ENCODE data around the gene DNAJA3. TPM values are rescaled to one million over a fixed set of nuclear protein-coding genes. Genes with fewer than 3 reads are reported as not detected.
A peak's percentile ranks its signal among the peaks of the same experiment; 100 is the strongest.
"Not testable (repeated sequence)": the region's sequence is repeated elsewhere in the genome, so short reads cannot be mapped to it uniquely, and the experiment has no call there.

DNAJA3 gene
- total RNA-seq, 2 experiments from 2014 or later = 17.2 to 18.8 TPM

DNA sequence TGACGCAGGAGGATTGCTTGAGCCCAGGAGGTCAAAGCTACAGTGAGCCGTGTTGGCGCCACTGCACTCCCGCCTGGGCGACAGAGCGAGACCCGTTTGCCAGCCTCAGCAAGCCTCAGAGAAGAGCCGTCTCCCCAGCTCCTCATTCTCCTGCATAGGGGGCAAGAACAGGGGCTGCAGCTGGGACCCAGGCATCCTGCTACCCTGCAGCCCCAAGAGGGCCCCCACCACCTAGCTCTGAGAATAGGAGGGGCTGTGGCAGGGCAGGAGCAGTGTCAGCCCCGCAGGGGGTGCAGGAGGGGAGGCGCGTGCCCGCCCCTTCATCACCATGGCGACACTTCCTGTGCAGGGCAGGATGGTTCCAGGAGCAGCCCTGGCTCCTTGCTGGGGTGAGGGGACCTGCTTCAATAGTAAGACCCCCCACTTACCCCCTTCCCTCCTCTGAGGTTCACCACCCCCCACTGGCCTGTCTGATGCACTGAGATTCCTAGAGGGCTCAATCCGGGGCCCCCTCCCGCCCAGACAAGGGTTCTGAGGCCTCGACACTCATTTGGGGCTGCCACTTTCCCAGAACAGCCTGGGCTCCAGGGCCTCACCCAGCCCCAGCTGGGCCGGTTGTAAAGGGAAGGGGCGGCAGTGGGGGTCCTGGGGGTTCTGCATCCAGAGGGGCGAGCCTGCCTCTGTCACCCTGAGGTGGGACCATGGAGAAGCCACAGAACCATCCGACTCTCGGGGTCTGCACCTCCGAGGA is 33.9 kb upstream of the DNAJA3 start:
- Mint-ChIP-seq H3K9me3 (no peaks in the 10 kb centered on the region), H3K27me3 (no peaks in the 10 kb centered on the region), H3K36me3 (ENCODE audit: low read depth) (peaks cover 92% of the 10 kb centered on the region), H3K4me1 (ENCODE audit: low read depth) (peaks cover 5% of the 10 kb centered on the region), H3K27ac (peak overlapping the region; percentile 17), H3K4me3 (no peak overlapping the region)
- ATAC-seq (ENCODE audit: poor library complexity) = peak; percentile 21
- Histone ChIP-seq H3K9me3 (ENCODE audit: control insufficient read depth in 1 of 2, insufficient read depth in 1 of 2, low read length in 2 of 2) (no peaks in the 10 kb centered on the region), H3K27ac (ENCODE audit: low read depth in 1 of 2, low read length in 2 of 2) (no peak overlapping the region), H3K4me1 (ENCODE audit: insufficient read depth, low read length) (peaks cover 13% of the 10 kb centered on the region), H3K27me3 (ENCODE audit: control insufficient read depth in 1 of 2, insufficient read depth in 2 of 2, low read length in 2 of 2) (no peaks in the 10 kb centered on the region), H3K36me3 (ENCODE audit: insufficient read depth, low read length) (peaks cover 95% of the 10 kb centered on the region), H3K4me3 (ENCODE audit: low read length) (no peak overlapping the region)
- CTCF ChIA-PET = interaction anchor here (0.6 to 1.1 kb wide), 3 partner anchors 11 to 177 kb away, joined by 3 read pairs; no protein-coding TSS in a partner anchor
- TF ChIP-seq, protein P1, sequence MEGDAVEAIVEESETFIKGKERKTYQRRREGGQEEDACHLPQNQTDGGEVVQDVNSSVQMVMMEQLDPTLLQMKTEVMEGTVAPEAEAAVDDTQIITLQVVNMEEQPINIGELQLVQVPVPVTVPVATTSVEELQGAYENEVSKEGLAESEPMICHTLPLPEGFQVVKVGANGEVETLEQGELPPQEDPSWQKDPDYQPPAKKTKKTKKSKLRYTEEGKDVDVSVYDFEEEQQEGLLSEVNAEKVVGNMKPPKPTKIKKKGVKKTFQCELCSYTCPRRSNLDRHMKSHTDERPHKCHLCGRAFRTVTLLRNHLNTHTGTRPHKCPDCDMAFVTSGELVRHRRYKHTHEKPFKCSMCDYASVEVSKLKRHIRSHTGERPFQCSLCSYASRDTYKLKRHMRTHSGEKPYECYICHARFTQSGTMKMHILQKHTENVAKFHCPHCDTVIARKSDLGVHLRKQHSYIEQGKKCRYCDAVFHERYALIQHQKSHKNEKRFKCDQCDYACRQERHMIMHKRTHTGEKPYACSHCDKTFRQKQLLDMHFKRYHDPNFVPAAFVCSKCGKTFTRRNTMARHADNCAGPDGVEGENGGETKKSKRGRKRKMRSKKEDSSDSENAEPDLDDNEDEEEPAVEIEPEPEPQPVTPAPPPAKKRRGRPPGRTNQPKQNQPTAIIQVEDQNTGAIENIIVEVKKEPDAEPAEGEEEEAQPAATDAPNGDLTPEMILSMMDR (IDR thresholded peaks at IDR 0.05) = no peak
- intact Hi-C loops (cut with DNase I, micrococcal nuclease) = no loop called here
- POLR2A ChIA-PET = no interaction called here
- peak in 2 of 14 experiments; percentile 8 to 27 for DNase-seq

DNA sequence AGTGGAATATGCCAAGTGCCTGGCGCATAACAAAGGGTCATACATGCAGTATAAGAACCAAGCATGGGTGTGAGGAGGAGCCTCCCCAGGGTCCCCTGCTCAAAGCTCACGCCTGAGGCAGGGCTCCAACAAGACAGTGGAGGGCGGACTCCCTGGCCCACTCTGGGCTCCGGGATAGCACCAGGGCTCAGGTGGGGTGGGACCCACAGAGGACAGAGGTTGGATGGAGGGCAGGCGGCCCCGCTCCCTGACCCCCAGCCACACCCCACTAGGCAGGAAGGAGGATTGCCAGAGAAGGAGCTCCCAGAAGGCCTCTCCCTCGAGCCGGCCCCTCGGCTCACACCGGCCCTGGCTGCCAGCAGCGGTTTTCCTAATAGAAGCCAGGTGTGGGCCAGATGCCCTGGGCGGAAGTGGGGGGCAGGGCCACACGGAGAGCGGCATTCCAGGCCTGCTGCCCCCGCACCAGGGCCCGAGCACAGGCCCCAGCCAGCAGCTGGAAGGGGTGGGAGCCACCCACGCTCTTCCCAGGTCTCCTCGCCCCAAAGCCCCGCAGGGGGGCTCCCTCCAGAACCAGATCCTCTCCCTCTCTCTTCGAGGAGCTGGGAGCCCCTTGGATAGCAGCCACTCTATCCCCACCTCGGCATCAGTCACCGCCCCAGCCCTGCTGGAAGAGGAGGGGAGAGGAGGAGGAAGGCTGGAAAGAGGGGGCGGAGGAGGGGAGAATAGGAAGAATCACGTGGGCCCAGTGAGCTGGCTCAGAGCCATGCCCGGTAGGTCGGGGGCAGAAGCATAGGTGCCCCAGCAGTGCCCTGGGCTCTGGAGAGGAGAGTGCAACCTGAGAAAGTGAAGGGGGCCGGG is 33.1 kb upstream of the DNAJA3 start:
- no peaks in the 10 kb centered on the region for H3K9me3 ChIP-seq (ENCODE audit: control insufficient read depth in 1 of 2, insufficient read depth in 1 of 2, low read length in 2 of 2)
- no peaks in the 10 kb centered on the region for H3K27me3 ChIP-seq (ENCODE audit: control insufficient read depth in 1 of 2, insufficient read depth in 2 of 2, low read length in 2 of 2)
- ATAC-seq (ENCODE audit: poor library complexity) (no peak), DNase-seq (no peak)
- TF ChIP-seq, protein P1 (IDR thresholded peaks at IDR 0.05) = no peak
- peaks cover 92% of the 10 kb centered on the region for H3K36me3 ChIP-seq (ENCODE audit: insufficient read depth, low read length)
- no peaks in the 10 kb centered on the region for H3K27me3 Mint-ChIP-seq
- intact Hi-C loops (cut with DNase I, micrococcal nuclease) = no loop called here
- no peak overlapping the region for H3K4me3 ChIP-seq (ENCODE audit: low read length)
- ChIA-PET CTCF (interaction anchor here (0.6 to 1.4 kb wide), 3 partner anchors 10 to 176 kb away, joined by 3 to 4 read pairs (median 3); no protein-coding TSS in a partner anchor), POLR2A (no interaction called here)
- no peak overlapping the region for H3K27ac ChIP-seq (ENCODE audit: low read depth in 1 of 2, low read length in 2 of 2)
- no peak overlapping the region for H3K4me3 Mint-ChIP-seq
- H3K4me1 ChIP-seq (ENCODE audit: insufficient read depth, low read length) = peaks cover 13% of the 10 kb centered on the region
- H3K36me3 Mint-ChIP-seq (ENCODE audit: low read depth) = peaks cover 90% of the 10 kb centered on the region
- peak overlapping the region; percentile 17 for H3K27ac Mint-ChIP-seq
- H3K4me1 Mint-ChIP-seq (ENCODE audit: low read depth) = peaks cover 5% of the 10 kb centered on the region
- H3K9me3 Mint-ChIP-seq = no peaks in the 10 kb centered on the region

DNA sequence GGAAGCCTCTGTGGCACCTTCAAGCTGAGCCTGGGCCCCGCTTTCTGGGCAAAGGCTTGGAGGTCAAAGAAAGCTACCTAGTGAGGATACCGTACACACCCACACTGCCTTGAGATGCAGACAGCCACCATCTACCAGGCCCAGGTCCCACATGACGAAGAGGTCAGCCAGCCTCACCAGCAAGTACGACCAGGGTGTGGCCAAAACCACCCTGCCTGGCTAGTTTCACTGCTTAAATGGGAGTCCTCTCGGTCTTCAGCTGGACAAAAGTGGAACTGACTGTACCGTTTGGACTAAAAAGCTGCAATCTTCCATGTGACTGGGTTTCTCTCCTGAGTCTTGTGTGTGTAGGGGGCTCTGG is 32.4 kb upstream of the DNAJA3 start:
- DNase-seq (no peak), ATAC-seq (ENCODE audit: poor library complexity) (no peak)
- peaks cover 92% of the 10 kb centered on the region for H3K36me3 ChIP-seq (ENCODE audit: insufficient read depth, low read length)
- TF ChIP-seq, protein P1 (IDR thresholded peaks at IDR 0.05) = no peak
- no peaks in the 10 kb centered on the region for H3K9me3 ChIP-seq (ENCODE audit: control insufficient read depth in 1 of 2, insufficient read depth in 1 of 2, low read length in 2 of 2)
- ChIA-PET CTCF (interaction anchor here (1.4 kb wide), 1 partner anchor 9 kb away, joined by 4 read pairs; no protein-coding TSS in a partner anchor), POLR2A (no interaction called here)
- H3K27ac Mint-ChIP-seq = no peak overlapping the region
- peaks cover 13% of the 10 kb centered on the region for H3K4me1 ChIP-seq (ENCODE audit: insufficient read depth, low read length)
- peaks cover 90% of the 10 kb centered on the region for H3K36me3 Mint-ChIP-seq (ENCODE audit: low read depth)
- no peak overlapping the region for H3K27ac ChIP-seq (ENCODE audit: low read depth in 1 of 2, low read length in 2 of 2)
- H3K27me3 ChIP-seq (ENCODE audit: control insufficient read depth in 1 of 2, insufficient read depth in 2 of 2, low read length in 2 of 2) = no peaks in the 10 kb centered on the region
- H3K9me3 Mint-ChIP-seq = no peaks in the 10 kb centered on the region
- intact Hi-C loops (cut with DNase I, micrococcal nuclease) = no loop called here
- peaks cover 5% of the 10 kb centered on the region for H3K4me1 Mint-ChIP-seq (ENCODE audit: low read depth)
- H3K4me3 Mint-ChIP-seq = no peak overlapping the region
- H3K27me3 Mint-ChIP-seq = no peaks in the 10 kb centered on the region
- H3K4me3 ChIP-seq (ENCODE audit: low read length) = no peak overlapping the region

DNA sequence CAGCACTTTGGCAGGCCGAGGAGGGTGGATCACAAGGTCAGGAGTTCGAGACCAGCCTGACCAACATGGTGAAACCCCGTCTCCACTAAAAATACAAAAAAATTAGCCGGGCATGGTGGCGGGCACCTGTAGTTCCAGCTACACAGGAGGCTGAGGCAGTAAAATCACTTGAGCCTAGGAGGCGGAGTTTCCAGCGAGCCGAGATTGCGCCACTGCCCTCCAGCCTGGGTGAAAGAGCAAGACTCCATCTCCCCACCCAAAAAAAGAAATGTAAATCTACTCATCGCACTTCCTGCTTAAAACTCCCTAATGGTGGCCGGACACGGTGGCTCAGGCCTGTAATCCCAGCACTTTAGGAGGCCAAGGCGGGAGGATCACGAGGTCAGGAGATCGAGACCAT is 31.8 kb upstream of the DNAJA3 start:
- POLR2A ChIA-PET; H3K9me3 Mint-ChIP-seq; H3K4me3 ChIP-seq (ENCODE audit: low read length); H3K9me3 ChIP-seq (ENCODE audit: control insufficient read depth in 1 of 2, insufficient read depth in 1 of 2, low read length in 2 of 2); H3K27me3 Mint-ChIP-seq; ATAC-seq (ENCODE audit: poor library complexity); H3K4me3 Mint-ChIP-seq; H3K27ac ChIP-seq (ENCODE audit: low read depth in 1 of 2, low read length in 2 of 2); DNase-seq; H3K27ac Mint-ChIP-seq; H3K27me3 ChIP-seq (ENCODE audit: control insufficient read depth in 1 of 2, insufficient read depth in 2 of 2, low read length in 2 of 2); H3K4me1 Mint-ChIP-seq (ENCODE audit: low read depth); intact Hi-C loops (cut with DNase I, micrococcal nuclease): not testable (repeated sequence)
- peaks cover 91% of the 10 kb centered on the region for H3K36me3 Mint-ChIP-seq (ENCODE audit: low read depth)
- CTCF ChIA-PET = interaction anchor here (1.4 kb wide), 1 partner anchor 9 kb away, joined by 4 read pairs; no protein-coding TSS in a partner anchor
- peaks cover 13% of the 10 kb centered on the region for H3K4me1 ChIP-seq (ENCODE audit: insufficient read depth, low read length)
- H3K36me3 ChIP-seq (ENCODE audit: insufficient read depth, low read length) = peaks cover 87% of the 10 kb centered on the region

Measured in CD4-positive, alpha-beta T cell (primary cell).